Endodermal cell (in vitro differentiated cells): ENCODE data around the gene PITPNM3. TPM values are rescaled to one million over a fixed set of nuclear protein-coding genes. Genes with fewer than 3 reads are reported as not detected.

Experiments used
- DNase-seq: peaks from one replicate; pipeline ENCODE4 v3.0.0-alpha.2; 2017
- H3K27ac ChIP-seq: 2 replicates; pipeline ENCODE4 v1.5.1; 2013; ENCODE audit warnings: mild to moderate bottlenecking, low read depth, low read length, moderate library complexity
- H3K27me3 ChIP-seq: 2 replicates; pipeline ENCODE4 v1.6.1; 2013; ENCODE audit warnings: mild to moderate bottlenecking, low read length, moderate library complexity; ENCODE audit not compliant: insufficient read depth, control insufficient read depth, poor library complexity, severe bottlenecking
- H3K36me3 ChIP-seq: 2 replicates; pipeline ENCODE4 v1.7.0; 2013; ENCODE audit warnings: mild to moderate bottlenecking, low read length, moderate library complexity; ENCODE audit not compliant: control insufficient read depth, insufficient read depth
- H3K4me1 ChIP-seq: one replicate; pipeline ENCODE4 v1.7.0; 2013; ENCODE audit warnings: low read length; ENCODE audit not compliant: control insufficient read depth, insufficient read depth
- H3K4me3 ChIP-seq: 2 replicates; pipeline ENCODE4 v1.5.1; 2013; ENCODE audit warnings: mild to moderate bottlenecking, low read length, moderate library complexity
- H3K9ac ChIP-seq: 2 replicates; pipeline ENCODE4 v1.6.1; 2013; ENCODE audit warnings: mild to moderate bottlenecking, low read length, moderate library complexity; ENCODE audit not compliant: poor library complexity, severe bottlenecking; ENCODE audit errors: extremely low read depth
- H3K9me3 ChIP-seq: 2 replicates; pipeline ENCODE4 v1.6.1; 2013; ENCODE audit warnings: mild to moderate bottlenecking, low read length, moderate library complexity; ENCODE audit not compliant: control insufficient read depth
- H3K27ac Mint-ChIP-seq: 2 replicates; pipeline ENCODE4 v1.8.0; 2020; ENCODE audit warnings: mixed read lengths
- H3K27me3 Mint-ChIP-seq: 2 replicates; pipeline ENCODE4 v1.8.0; 2021; ENCODE audit warnings: mild to moderate bottlenecking, mixed read lengths; ENCODE audit not compliant: insufficient read depth
- H3K36me3 Mint-ChIP-seq: 2 replicates; pipeline ENCODE4 v1.8.0; 2020; ENCODE audit warnings: low read depth, mixed read lengths
- H3K4me1 Mint-ChIP-seq: 2 replicates; pipeline ENCODE4 v1.8.0; 2020; ENCODE audit warnings: mixed read lengths
- H3K4me3 Mint-ChIP-seq: 2 replicates; pipeline ENCODE4 v1.8.0; 2020; ENCODE audit warnings: mild to moderate bottlenecking, moderate library complexity, mixed read lengths
- H3K9me3 Mint-ChIP-seq: 2 replicates; pipeline ENCODE4 v1.8.0; 2020; ENCODE audit warnings: mild to moderate bottlenecking, mixed read lengths
- WGBS, 2 experiments: methylation state at CpG; one replicate each; pipeline versions ENCODE4 v1.1.5 to v1.1.7; 2013; ENCODE audit warnings: missing lambda C conversion rate in 2 of 2, mixed read lengths in 1 of 2; ENCODE audit not compliant: insufficient coverage in 1 of 2, insufficient read length in 1 of 2; 5-methylcytosine and 5-hydroxymethylcytosine counted together
- total RNA-seq, 2 donors: library from RNA; stranded (reverse); fragmentation: NEBNext Ultra II Directional in 1 of 2; extraction: Animal tissue kit (Norgen Biotek cat#: 25700) in 1 of 2; gene quantifications; 2 replicates in 1 of 2; 3 replicates in 1 of 2; pipeline ENCODE4 v1.2.1, GENCODE V29; 2021
- TF ChIP-seq, protein P1 (sequence below): fragments of 200-600 bp; sonication (generic); conservative IDR thresholded peaks from 2 replicates; pipeline ENCODE4 v1.5.0; 2021; ENCODE audit warnings: antibody characterized with exemption, mild to moderate bottlenecking

Gene PITPNM3
- total RNA-seq, 2 donors from 2014 or later: 1.8 to 2.7 TPM

DNA sequence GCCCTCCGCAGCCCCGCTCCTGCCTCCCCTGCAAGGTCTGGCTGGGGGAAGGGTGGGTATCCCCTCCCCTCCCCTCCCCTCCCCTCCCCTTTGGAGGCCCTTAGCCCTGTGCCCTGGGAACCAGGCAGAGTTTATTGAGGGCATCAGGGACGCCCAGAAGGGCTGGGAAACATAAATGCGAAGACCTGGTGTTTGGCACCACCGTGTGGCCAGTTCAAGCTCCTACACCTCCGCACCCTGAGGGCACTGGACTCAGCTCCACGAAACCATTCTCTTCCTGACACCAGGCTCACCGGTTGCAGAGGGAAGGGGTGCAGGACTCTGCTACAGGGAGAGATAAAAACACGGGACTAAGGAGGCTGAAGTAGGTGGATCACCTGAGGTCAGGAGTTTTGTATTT is 120.4 kb downstream of the PITPNM3 start:
- Mint-ChIP-seq H3K9me3 (peaks cover 10% of the 10 kb centered on the region), H3K4me3 (no peak overlapping the region), H3K36me3 (no peaks in the 10 kb centered on the region), H3K27ac (no peak overlapping the region), H3K4me1 (peaks cover 22% of the 10 kb centered on the region), H3K27me3 (peaks cover 4% of the 10 kb centered on the region)
- H3K27me3 ChIP-seq: no peaks in the 10 kb centered on the region
- no peak overlapping the region for H3K27ac ChIP-seq
- H3K9ac ChIP-seq: no peak overlapping the region
- no peaks in the 10 kb centered on the region for H3K4me1 ChIP-seq
- WGBS, 2 experiments: 0 to 19% methylated on average over 2 to 7 of the region's 9 CpGs
- no peaks in the 10 kb centered on the region for H3K36me3 ChIP-seq
- H3K4me3 ChIP-seq: no peak overlapping the region
- DNase-seq: peak; percentile 94
- H3K9me3 ChIP-seq: peaks cover 4% of the 10 kb centered on the region
- TF ChIP-seq, protein P1, sequence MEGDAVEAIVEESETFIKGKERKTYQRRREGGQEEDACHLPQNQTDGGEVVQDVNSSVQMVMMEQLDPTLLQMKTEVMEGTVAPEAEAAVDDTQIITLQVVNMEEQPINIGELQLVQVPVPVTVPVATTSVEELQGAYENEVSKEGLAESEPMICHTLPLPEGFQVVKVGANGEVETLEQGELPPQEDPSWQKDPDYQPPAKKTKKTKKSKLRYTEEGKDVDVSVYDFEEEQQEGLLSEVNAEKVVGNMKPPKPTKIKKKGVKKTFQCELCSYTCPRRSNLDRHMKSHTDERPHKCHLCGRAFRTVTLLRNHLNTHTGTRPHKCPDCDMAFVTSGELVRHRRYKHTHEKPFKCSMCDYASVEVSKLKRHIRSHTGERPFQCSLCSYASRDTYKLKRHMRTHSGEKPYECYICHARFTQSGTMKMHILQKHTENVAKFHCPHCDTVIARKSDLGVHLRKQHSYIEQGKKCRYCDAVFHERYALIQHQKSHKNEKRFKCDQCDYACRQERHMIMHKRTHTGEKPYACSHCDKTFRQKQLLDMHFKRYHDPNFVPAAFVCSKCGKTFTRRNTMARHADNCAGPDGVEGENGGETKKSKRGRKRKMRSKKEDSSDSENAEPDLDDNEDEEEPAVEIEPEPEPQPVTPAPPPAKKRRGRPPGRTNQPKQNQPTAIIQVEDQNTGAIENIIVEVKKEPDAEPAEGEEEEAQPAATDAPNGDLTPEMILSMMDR: peak; percentile 88

DNA sequence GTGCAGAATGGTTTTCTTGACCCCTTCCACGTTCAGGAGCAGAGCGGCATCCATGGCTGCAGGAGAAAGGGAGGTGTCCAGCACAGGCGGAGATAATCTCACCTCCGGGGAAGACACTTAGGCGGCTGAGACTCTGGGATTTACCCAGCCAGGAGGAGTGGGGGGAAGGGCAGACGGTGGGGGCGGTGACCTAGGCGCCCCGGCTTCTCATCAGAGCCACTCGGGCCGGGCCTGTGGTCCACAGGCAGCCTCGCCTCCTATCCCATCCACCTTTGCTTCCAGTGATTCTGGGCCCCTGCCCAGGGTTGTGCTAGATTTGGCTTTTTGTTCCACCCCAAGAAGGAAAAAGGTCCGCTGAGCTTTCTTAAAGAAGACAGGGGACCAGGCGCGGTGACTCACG is 121.3 kb downstream of the PITPNM3 start, which contains the start of gene AIPL1:
Gene AIPL1, minus strand, starts transcription at position 71 of the 400 bp plus-strand sequence. Its CDS starts 17 bp downstream, at position 54.
- peaks cover 14% of the 10 kb centered on the region for H3K9me3 Mint-ChIP-seq
- H3K4me3 Mint-ChIP-seq: no peak within 1 kb of the TSS
- no peaks in the 10 kb centered on the region for H3K4me1 ChIP-seq
- H3K27me3 Mint-ChIP-seq: peaks cover 6% of the 10 kb centered on the region
- TF ChIP-seq, protein P1: no peak
- peaks cover 10% of the 10 kb centered on the region for H3K9me3 ChIP-seq
- H3K36me3 ChIP-seq: no peaks in the 10 kb centered on the region
- H3K27me3 ChIP-seq: no peaks in the 10 kb centered on the region
- H3K36me3 Mint-ChIP-seq: peaks cover 2% of the 10 kb centered on the region
- no peak within 1 kb of the TSS for H3K9ac ChIP-seq
- no peak for DNase-seq
- no peak within 1 kb of the TSS for H3K27ac ChIP-seq
- peaks cover 16% of the 10 kb centered on the region for H3K4me1 Mint-ChIP-seq
- WGBS, 2 experiments: 86 to 93% methylated on average over 11 to 16 of the region's 16 CpGs
- peak within 1 kb of the TSS; percentile 61 for H3K27ac Mint-ChIP-seq
- no peak within 1 kb of the TSS for H3K4me3 ChIP-seq

- H3K9me3 Mint-ChIP-seq: peaks cover 18% of the 10 kb centered on the region
- H3K27ac ChIP-seq: no peak overlapping the region
- H3K27me3 ChIP-seq: no peaks in the 10 kb centered on the region
- peaks cover 2% of the 10 kb centered on the region for H3K27me3 Mint-ChIP-seq
- H3K4me3 Mint-ChIP-seq: no peak overlapping the region
- no peak overlapping the region for H3K9ac ChIP-seq
- DNase-seq: no peak
- TF ChIP-seq, protein P1: peak; percentile 71
- no peak overlapping the region for H3K4me3 ChIP-seq
- H3K4me1 Mint-ChIP-seq: no peaks in the 10 kb centered on the region
- no peaks in the 10 kb centered on the region for H3K4me1 ChIP-seq
- H3K9me3 ChIP-seq: peaks cover 10% of the 10 kb centered on the region
- no peak overlapping the region for H3K27ac Mint-ChIP-seq
- peaks cover 2% of the 10 kb centered on the region for H3K36me3 Mint-ChIP-seq
- no peaks in the 10 kb centered on the region for H3K36me3 ChIP-seq
Measured at GRCh38 chr17:6430769-6431168, 125.6 kb downstream of the PITPNM3 start.
